HepG2 (cell line): ENCODE results near the gene IGF1. TPM values are rescaled to one million over a fixed set of nuclear protein-coding genes. Genes with fewer than 3 reads are reported as not detected.

Experiments used
- ATAC-seq: fragments of 200-7000 bp; cut with Tn5 transposase; 3 replicates; pipeline ENCODE4 v1.9.1; 2020; ENCODE audit warnings: mild to moderate bottlenecking, moderate library complexity
- BruUV-seq: library from RNA; stranded (reverse); fragments of 400-500 nt; replicated peaks from 2 replicates; lab custom pipeline; 2021; lab: Mats Ljungman, UMichigan
- CTCF ChIA-PET: fragments of 300-600 bp; formaldehyde crosslinking; extraction: SDS; loops from one replicate; lab custom pipeline; 2021; ENCODE audit warnings: low total read pairs, inconsistent platforms, low intra/inter-chr PET ratio; lab: Yijun Ruan, JAX
- POLR2A ChIA-PET: fragments of 350-600 bp; sonication (Branson Sonifier 250); formaldehyde crosslinking; loops from one replicate; lab custom pipeline; 2020; ENCODE audit warnings: antibody characterized with exemption, inconsistent platforms; lab: Yijun Ruan, JAX
- DNase-seq: peaks from one replicate; pipeline ENCODE4 v3.0.0-alpha.2; 2015; ENCODE audit warnings: low spot score
- FAIRE-seq: peaks from 3 replicates; lab custom pipeline; 2011; peaks lifted over from hg19 to GRCh38; lab: Jason Lieb, UNC
- H2AFZ ChIP-seq: one replicate; pipeline ENCODE4 v1.6.1; 2011; ENCODE audit warnings: low read length, inconsistent platforms
- H3K27ac ChIP-seq: fragments of 300-600 bp; 3 replicates; pipeline ENCODE4 v1.8.0; 2011; ENCODE audit warnings: mixed run types, mild to moderate bottlenecking, mixed read lengths, low read length, inconsistent platforms; ENCODE audit not compliant: insufficient read depth; ENCODE audit errors: extremely low read length
- H3K27me3 ChIP-seq, 2 experiments: fragments of 200-600 bp in 1 of 2; 2 replicates in 1 of 2; 3 replicates in 1 of 2; pipeline versions ENCODE4 v1.6.0 to v1.8.0; 2011; ENCODE audit warnings: low read length in 2 of 2, mild to moderate bottlenecking in 2 of 2, moderate library complexity in 2 of 2, inconsistent platforms in 1 of 2; ENCODE audit not compliant: insufficient read depth in 2 of 2, control insufficient read depth in 1 of 2
- H3K36me3 ChIP-seq, 2 experiments: fragments of 200-600 bp in 1 of 2; replicated peaks in 1 of 2; 2 replicates in 1 of 2; 3 replicates in 1 of 2; pipeline versions ENCODE4 v1.5.1 to v1.8.0; 2011; ENCODE audit warnings: low read length in 2 of 2, inconsistent platforms in 1 of 2; ENCODE audit not compliant: insufficient read depth in 2 of 2, control insufficient read depth in 1 of 2
- H3K4me1 ChIP-seq: 2 replicates; pipeline ENCODE4 v1.5.1; 2012; ENCODE audit warnings: low read length, inconsistent platforms; ENCODE audit not compliant: insufficient read depth
- H3K4me2 ChIP-seq: 2 replicates; pipeline ENCODE4 v1.6.0; 2011; ENCODE audit warnings: low read depth, low read length, inconsistent platforms
- H3K4me3 ChIP-seq, 3 experiments: fragments of 200-600 bp in 1 of 3; sonication (generic), shearing (Covaris generic) in 1 of 3; replicated peaks in 1 of 3; 2 replicates each; pipeline ENCODE4 v1.5.1; 2011 to 2016; ENCODE audit warnings: low read length in 3 of 3, inconsistent platforms in 2 of 3, low read depth in 2 of 3, mild to moderate bottlenecking in 2 of 3, control low read depth in 1 of 3, mixed read lengths in 1 of 3; ENCODE audit not compliant: insufficient read depth in 1 of 3
- H3K79me2 ChIP-seq: one replicate; pipeline ENCODE4 v1.6.1; 2011; ENCODE audit warnings: low read length, inconsistent platforms; ENCODE audit not compliant: insufficient read depth
- H3K9ac ChIP-seq: 2 replicates; pipeline ENCODE4 v1.6.0; 2011; ENCODE audit warnings: mild to moderate bottlenecking, low read depth, low read length, inconsistent platforms; ENCODE audit not compliant: insufficient read depth
- H3K9me3 ChIP-seq: 2 replicates; pipeline ENCODE4 v1.5.1; 2012; ENCODE audit warnings: mild to moderate bottlenecking, low read length
- H4K20me1 ChIP-seq: 2 replicates; pipeline ENCODE4 v1.6.0; 2011; ENCODE audit warnings: inconsistent platforms, mild to moderate bottlenecking, low read length, moderate library complexity; ENCODE audit not compliant: insufficient read depth
- HNRNPUL1 ChIP-seq: fragments of 200-400 bp; formaldehyde crosslinking; IDR thresholded peaks from 2 replicates; pipeline ENCODE4 v1.6.1; 2017; ENCODE audit warnings: low read depth, mild to moderate bottlenecking, low read length, moderate library complexity
- NAIF1 ChIP-seq: sonication (generic); formaldehyde crosslinking; IDR thresholded peaks from 2 replicates; pipeline ENCODE4 v1.5.0; 2020; ENCODE audit warnings: mild to moderate bottlenecking, missing genetic modification reagents, borderline replicate concordance
- RARA ChIP-seq: IDR thresholded peaks from 2 replicates; pipeline ENCODE4 v1.6.1; 2016; ENCODE audit warnings: missing genetic modification reagents, missing compliant biosample characterization
- ZNF414 ChIP-seq: sonication (generic); formaldehyde crosslinking; IDR thresholded peaks from 2 replicates; pipeline ENCODE4 v1.5.0; 2020; ENCODE audit warnings: missing genetic modification reagents
- WGBS: methylation state at CpG from one replicate; pipeline ENCODE4 v1.1.6; 2017; ENCODE audit warnings: low lambda C conversion rate; 5-methylcytosine and 5-hydroxymethylcytosine counted together
- in situ Hi-C: cut with HindIII; loops from 2 replicates; pipeline ENCODE4 v1.10.0; 2017; ENCODE audit warnings: low pct_unique_long_range_greater_than_20kb; ENCODE audit not compliant: extremely low pct_ligation_motif_present
- intact Hi-C: fragments of 100-400 bp; cut with micrococcal nuclease; formaldehyde crosslinking; loops from one replicate; pipeline ENCODE4 v1.10.0; 2022; ENCODE audit not compliant: unreplicated experiment
- polyA plus RNA-seq, 8 experiments: library from polyadenylated mRNA; depleted of rRNA in 3 of 8; stranded (reverse) in 7 of 8; unstranded in 1 of 8; fragments of >200 nt; fragmentation: Illumina TruSeq in 4 of 8; extraction: Trizol in 4 of 8; gene quantifications; 2 replicates each; pipeline versions ENCODE4 v1.2.1 to v1.2.3, GENCODE V29; 2011 to 2016; ENCODE audit warnings: low read depth in 4 of 8, missing spikeins in 1 of 8, mixed read lengths in 1 of 8; ENCODE audit not compliant: insufficient read depth in 1 of 8
- total RNA-seq, 5 experiments: library from RNA; depleted of rRNA; stranded (reverse); fragments of >200 nt; fragmentation: Illumina TruSeq; extraction: Trizol; gene quantifications; 2 replicates each; pipeline ENCODE4 v1.2.3, GENCODE V29; 2016; ENCODE audit warnings: low read depth in 1 of 5
- TF ChIP-seq, protein P1 (sequence below): sonication (generic); formaldehyde crosslinking; conservative IDR thresholded peaks from 2 replicates; pipeline ENCODE4 v1.8.0; 2022; ENCODE audit warnings: low read depth, missing genetic modification reagents
- TF ChIP-seq, protein P2 (sequence below): sonication (generic); formaldehyde crosslinking; conservative IDR thresholded peaks from 2 replicates; pipeline ENCODE4 v1.5.0; 2020; ENCODE audit warnings: missing genetic modification reagents

IGF1 gene
- total and polyA plus RNA-seq, 2 of the 13 experiments (the other 11 are each of a cell fraction or from before 2014, with no cell fraction given): not detected

DNA sequence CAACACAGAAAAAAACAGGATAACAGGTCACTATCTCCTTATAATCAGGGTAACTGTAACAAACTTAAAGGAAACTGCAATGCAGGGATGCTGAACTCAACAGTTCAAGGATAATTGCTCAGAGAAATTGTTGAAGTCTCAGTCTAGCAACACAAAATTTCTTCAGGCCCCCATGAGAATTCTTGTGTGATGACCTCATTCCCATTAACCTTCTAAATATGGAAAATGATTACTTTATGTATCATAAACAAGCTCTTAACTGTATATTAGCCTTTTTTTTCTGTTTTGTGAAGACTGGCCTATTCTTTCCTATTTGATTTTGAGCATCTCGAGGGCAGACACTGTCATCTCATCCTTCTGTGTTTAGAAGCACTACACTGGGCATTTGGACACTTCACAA lies 47.1 kb downstream of the IGF1 start:
- 3% methylated on average over 1 of the region's 1 CpG for WGBS
- BruUV-seq: no TSS peak
- Histone ChIP-seq H4K20me1 (no peaks in the 10 kb centered on the region), H3K36me3 (no peaks in the 10 kb centered on the region), H3K4me3 (no peak overlapping the region), H3K4me1 (no peaks in the 10 kb centered on the region), H3K9me3 (no peaks in the 10 kb centered on the region), H3K27me3 (no peaks in the 10 kb centered on the region), H3K27ac (no peak overlapping the region), H2AFZ (no peak overlapping the region), H3K4me2 (no peak overlapping the region), H3K9ac (no peak overlapping the region), H3K79me2 (no peaks in the 10 kb centered on the region)
- intact Hi-C loops: no loop called here
- POLR2A ChIA-PET: no interaction called here
- DNase-seq (no peak), ATAC-seq (no peak), FAIRE-seq (no peak)
- TF ChIP-seq, protein P1, sequence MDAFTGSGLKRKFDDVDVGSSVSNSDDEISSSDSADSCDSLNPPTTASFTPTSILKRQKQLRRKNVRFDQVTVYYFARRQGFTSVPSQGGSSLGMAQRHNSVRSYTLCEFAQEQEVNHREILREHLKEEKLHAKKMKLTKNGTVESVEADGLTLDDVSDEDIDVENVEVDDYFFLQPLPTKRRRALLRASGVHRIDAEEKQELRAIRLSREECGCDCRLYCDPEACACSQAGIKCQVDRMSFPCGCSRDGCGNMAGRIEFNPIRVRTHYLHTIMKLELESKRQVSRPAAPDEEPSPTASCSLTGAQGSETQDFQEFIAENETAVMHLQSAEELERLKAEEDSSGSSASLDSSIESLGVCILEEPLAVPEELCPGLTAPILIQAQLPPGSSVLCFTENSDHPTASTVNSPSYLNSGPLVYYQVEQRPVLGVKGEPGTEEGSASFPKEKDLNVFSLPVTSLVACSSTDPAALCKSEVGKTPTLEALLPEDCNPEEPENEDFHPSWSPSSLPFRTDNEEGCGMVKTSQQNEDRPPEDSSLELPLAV (CRISPR knock-in tag): no peak
- TF ChIP-seq, protein P2, sequence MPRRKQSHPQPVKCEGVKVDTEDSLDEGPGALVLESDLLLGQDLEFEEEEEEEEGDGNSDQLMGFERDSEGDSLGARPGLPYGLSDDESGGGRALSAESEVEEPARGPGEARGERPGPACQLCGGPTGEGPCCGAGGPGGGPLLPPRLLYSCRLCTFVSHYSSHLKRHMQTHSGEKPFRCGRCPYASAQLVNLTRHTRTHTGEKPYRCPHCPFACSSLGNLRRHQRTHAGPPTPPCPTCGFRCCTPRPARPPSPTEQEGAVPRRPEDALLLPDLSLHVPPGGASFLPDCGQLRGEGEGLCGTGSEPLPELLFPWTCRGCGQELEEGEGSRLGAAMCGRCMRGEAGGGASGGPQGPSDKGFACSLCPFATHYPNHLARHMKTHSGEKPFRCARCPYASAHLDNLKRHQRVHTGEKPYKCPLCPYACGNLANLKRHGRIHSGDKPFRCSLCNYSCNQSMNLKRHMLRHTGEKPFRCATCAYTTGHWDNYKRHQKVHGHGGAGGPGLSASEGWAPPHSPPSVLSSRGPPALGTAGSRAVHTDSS (CRISPR knock-in tag): no peak
- TF ChIP-seq HNRNPUL1 (no peak), ZNF414 (CRISPR knock-in tag) (no peak), NAIF1 (CRISPR knock-in tag) (no peak), RARA (CRISPR knock-in tag) (no peak)
- in situ Hi-C loops: no loop called here
- CTCF ChIA-PET: no interaction called here
